ENCODE measurements around the gene POMC. TPM values are rescaled to one million over a fixed set of nuclear protein-coding genes. Genes with fewer than 3 reads are reported as not detected.
A peak's percentile ranks its signal among the peaks of the same experiment; 100 is the strongest.

POMC gene
- total RNA-seq, 2 donors from 2014 or later = 2.4 to 7.8 TPM

- ATAC-seq (no peak), DNase-seq (ENCODE audit: low spot score in 2 of 2) (no peak)
- H3K36me3 Mint-ChIP-seq = no peaks in the 10 kb centered on the region
- H3K9me3 Mint-ChIP-seq = no peaks in the 10 kb centered on the region
- no peak overlapping the region for H3K27ac Mint-ChIP-seq
Measured at GRCh38 chr2:25125189-25125588, 43.2 kb downstream of the POMC start.

- ATAC-seq (no peak), DNase-seq (ENCODE audit: low spot score in 2 of 2) (no peak)
- peak overlapping the region in 1 of 2 donors; percentile 75 for H3K27ac Mint-ChIP-seq
- no peaks in the 10 kb centered on the region for H3K9me3 Mint-ChIP-seq
- H3K36me3 Mint-ChIP-seq = no peaks in the 10 kb centered on the region
Measured at GRCh38 chr2:25123682-25124081, 44.7 kb downstream of the POMC start.

- Mint-ChIP-seq H3K36me3 (no peaks in the 10 kb centered on the region), H3K9me3 (no peaks in the 10 kb centered on the region), H3K27ac (no peak overlapping the region)
- ATAC-seq (no peak), DNase-seq (ENCODE audit: low spot score in 2 of 2) (no peak)
Measured at GRCh38 chr2:25122367-25122766, 46.0 kb downstream of the POMC start.

GRCh38 chr2:25119263-25119662 lies 49.1 kb downstream of the POMC start:
- H3K27ac Mint-ChIP-seq = no peak overlapping the region
- no peak for ATAC-seq
- no peaks in the 10 kb centered on the region for H3K36me3 Mint-ChIP-seq
- no peak for DNase-seq (ENCODE audit: low spot score in 2 of 2)
- no peaks in the 10 kb centered on the region for H3K9me3 Mint-ChIP-seq

GRCh38 chr2:25116956-25117355 lies 51.4 kb downstream of the POMC start:
- Mint-ChIP-seq H3K27ac (no peak overlapping the region), H3K36me3 (no peaks in the 10 kb centered on the region), H3K9me3 (no peaks in the 10 kb centered on the region)
- DNase-seq (ENCODE audit: low spot score in 2 of 2) (no peak), ATAC-seq (no peak)

GRCh38 chr2:25115902-25116301 lies 52.5 kb downstream of the POMC start:
- no peak for DNase-seq (ENCODE audit: low spot score in 2 of 2)
- no peaks in the 10 kb centered on the region for H3K36me3 Mint-ChIP-seq
- no peak for ATAC-seq
- no peak overlapping the region for H3K27ac Mint-ChIP-seq
- no peaks in the 10 kb centered on the region for H3K9me3 Mint-ChIP-seq

GRCh38 chr2:25115249-25115883 lies 53.0 kb downstream of the POMC start:
- no peaks in the 10 kb centered on the region for H3K9me3 Mint-ChIP-seq
- H3K27ac Mint-ChIP-seq = no peak overlapping the region
- ATAC-seq = no peak
- no peaks in the 10 kb centered on the region for H3K36me3 Mint-ChIP-seq
- no peak for DNase-seq (ENCODE audit: low spot score in 2 of 2)

GRCh38 chr2:25112113-25112512 lies 56.3 kb downstream of the POMC start:
- DNase-seq (ENCODE audit: low spot score in 2 of 2) (no peak), ATAC-seq (no peak)
- no peak overlapping the region for H3K27ac Mint-ChIP-seq
- H3K36me3 Mint-ChIP-seq = no peaks in the 10 kb centered on the region
- H3K9me3 Mint-ChIP-seq = no peaks in the 10 kb centered on the region

Other genes starting within 250 kb of the POMC start
- 10 to 100 TPM; 15.8 to 51.4 TPM for gene ADCY3, start 248.3 kb downstream of the POMC start, total RNA-seq
- gene DNAJC27, start 196.6 kb downstream of the POMC start, total RNA-seq = 1 to 10 TPM; 6.8 to 7.3 TPM
- 1 to 10 TPM in 1 of 2 donors, under 1 TPM in 1; 0.43 to 1.2 TPM for gene EFR3B, start 126.5 kb downstream of the POMC start, total RNA-seq
- gene DNMT3A, start 173.3 kb upstream of the POMC start, total RNA-seq = 10 to 100 TPM; 83.1 to 89.6 TPM

Data from activated naive CD4-positive, alpha-beta T cell treated with anti-CD3 and anti-CD28 coated beads, Interleukin-2, amount 50 U/mL, for 72 hours (primary cell).